Vagina (tissue), 2 donors: ENCODE data around the gene ELMOD1.

Source experiments
- CTCF ChIP-seq, 3 experiments: fragments of 450-650 bp in 2 of 3; fragments of 200-600 bp in 1 of 3; sonication (generic) in 1 of 3; IDR thresholded peaks; one replicate each; pipeline ENCODE4 v1.5.1; 2017 to 2019; ENCODE audit warnings: antibody characterized with exemption in 3 of 3, mild to moderate bottlenecking in 2 of 3, moderate library complexity in 2 of 3
- POLR2A ChIP-seq, 2 donors: fragments of 450-650 bp; IDR thresholded peaks; one replicate each; pipeline ENCODE4 v1.6.1; 2017; ENCODE audit warnings: antibody characterized with exemption in 2 of 2, mild to moderate bottlenecking in 2 of 2, moderate library complexity in 2 of 2
- POLR2AphosphoS5 ChIP-seq, 2 donors: sonication (generic); formaldehyde crosslinking; IDR thresholded peaks; one replicate each; pipeline ENCODE4 v1.9.0; 2017; ENCODE audit warnings: antibody characterized with exemption in 2 of 2, mild to moderate bottlenecking in 2 of 2, low read depth in 1 of 2; ENCODE audit not compliant: insufficient read depth in 1 of 2

GRCh38 chr11:107683061-107683460 is 92.1 kb downstream of the ELMOD1 start:
- TF ChIP-seq POLR2AphosphoS5 (IDR thresholded peaks at IDR 0.05; ENCODE audit: insufficient read depth in 1 of 2, low read depth in 1 of 2) (no peak), CTCF (IDR thresholded peaks at IDR 0.05) (no peak), POLR2A (IDR thresholded peaks at IDR 0.05) (no peak)
